Tongue (tissue), 2 donors: ENCODE data around the gene PRKCSH. TPM values are rescaled to one million over a fixed set of nuclear protein-coding genes. Genes with fewer than 3 reads are reported as not detected.
A peak's percentile ranks its signal among the peaks of the same experiment; 100 is the strongest.
"Not testable (repeated sequence)": the region's sequence is repeated elsewhere in the genome, so short reads cannot be mapped to it uniquely, and the experiment has no call there.

Experiments used
- DNase-seq: peaks from one replicate; pipeline ENCODE4 v3.0.0-alpha.2; 2015
- total RNA-seq: library from RNA; depleted of rRNA; stranded (reverse); fragments of >200 nt; gene quantifications from one replicate; pipeline ENCODE4 v1.2.3, GENCODE V29; 2014

Gene PRKCSH
- total RNA-seq, 1 donor from 2014 or later: 86.7 TPM

DNA sequence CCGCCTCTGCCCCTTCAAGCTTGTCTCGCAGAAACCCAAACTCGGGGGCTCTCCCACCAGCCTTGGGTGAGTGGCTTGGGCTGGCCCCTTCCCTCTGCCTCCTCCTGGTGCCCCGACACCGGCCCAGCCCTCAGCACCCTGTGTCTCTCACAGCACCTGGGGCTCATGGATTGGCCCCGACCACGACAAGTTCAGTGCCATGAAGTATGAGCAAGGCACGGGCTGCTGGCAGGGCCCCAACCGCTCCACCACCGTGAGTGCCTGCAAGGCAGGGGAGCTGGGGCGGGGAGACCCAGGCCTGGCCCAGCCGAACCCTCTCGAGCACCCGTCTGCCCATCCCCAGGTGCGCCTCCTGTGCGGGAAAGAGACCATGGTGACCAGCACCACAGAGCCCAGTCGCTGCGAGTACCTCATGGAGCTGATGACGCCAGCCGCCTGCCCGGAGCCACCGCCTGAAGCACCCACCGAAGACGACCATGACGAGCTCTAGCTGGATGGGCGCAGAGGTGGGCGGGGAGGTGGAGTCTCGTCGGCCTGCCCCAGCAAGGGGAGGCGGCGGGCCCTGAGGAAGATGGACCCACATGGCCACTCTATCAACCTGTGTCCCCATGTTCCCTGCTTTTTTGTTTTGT is 13.6 kb downstream of the PRKCSH start:
- no peak for DNase-seq

DNA sequence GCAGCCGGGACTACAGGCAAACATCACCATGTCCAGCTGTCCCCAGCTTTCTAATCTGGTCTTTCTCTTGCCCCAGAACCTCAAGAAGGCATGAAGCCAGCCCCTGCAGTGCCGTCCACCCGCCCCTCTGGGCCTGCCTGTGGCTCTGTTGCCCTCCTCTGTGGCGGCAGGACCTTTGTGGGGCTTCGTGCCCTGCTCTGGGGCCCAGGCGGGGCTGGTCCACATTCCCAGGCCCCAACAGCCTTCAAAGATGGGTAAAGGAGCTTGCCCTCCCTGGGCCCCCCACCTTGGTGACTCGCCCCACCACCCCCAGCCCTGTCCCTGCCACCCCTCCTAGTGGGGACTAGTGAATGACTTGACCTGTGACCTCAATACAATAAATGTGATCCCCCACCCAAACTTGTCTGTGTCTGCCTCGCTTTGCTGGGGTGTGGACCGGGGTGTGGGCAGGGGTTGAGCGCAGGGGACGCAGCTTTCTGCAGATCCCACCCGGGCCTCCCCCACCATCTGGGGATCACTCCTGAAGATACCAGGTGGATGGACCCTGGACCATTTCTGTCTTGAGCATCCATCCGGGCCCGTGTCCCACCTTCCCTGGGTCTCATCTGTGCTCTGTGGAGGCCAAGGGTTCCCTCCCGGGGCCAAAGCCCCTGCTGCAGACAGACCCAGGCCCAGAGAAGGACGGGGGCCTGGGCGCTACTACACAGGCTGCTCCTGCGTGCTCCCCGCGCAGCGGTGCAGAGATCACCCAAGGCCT is 15.3 kb downstream of the PRKCSH start:
- no peak for DNase-seq

DNA sequence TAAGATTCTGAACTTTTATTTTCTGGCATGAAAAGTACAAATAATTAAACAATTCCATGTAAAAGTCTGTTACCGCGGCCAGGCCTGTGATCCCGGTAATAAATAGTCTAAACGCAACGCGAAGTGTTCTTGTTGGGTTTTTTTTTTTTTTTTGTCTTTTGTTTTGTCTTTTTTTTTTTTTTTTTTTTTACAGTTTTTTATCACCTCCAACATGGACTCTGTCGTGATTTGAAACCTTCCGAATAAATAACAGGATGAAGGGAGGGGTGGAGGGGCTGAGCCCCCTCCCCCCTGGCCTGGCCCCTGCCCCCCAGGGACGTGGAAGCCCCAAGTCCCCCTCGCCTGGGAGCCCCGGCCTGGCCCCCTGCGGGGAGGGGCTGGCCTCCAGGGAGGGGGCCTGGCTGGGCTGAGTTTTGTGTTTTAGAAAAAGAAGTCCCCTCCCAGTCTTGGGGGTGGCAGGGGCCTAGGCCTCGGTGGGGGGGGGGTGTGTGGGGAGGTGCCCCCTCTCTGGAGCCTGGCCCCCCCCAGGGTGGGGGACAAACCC is 16.0 kb downstream of the PRKCSH start:
- DNase-seq: no peak

DNA sequence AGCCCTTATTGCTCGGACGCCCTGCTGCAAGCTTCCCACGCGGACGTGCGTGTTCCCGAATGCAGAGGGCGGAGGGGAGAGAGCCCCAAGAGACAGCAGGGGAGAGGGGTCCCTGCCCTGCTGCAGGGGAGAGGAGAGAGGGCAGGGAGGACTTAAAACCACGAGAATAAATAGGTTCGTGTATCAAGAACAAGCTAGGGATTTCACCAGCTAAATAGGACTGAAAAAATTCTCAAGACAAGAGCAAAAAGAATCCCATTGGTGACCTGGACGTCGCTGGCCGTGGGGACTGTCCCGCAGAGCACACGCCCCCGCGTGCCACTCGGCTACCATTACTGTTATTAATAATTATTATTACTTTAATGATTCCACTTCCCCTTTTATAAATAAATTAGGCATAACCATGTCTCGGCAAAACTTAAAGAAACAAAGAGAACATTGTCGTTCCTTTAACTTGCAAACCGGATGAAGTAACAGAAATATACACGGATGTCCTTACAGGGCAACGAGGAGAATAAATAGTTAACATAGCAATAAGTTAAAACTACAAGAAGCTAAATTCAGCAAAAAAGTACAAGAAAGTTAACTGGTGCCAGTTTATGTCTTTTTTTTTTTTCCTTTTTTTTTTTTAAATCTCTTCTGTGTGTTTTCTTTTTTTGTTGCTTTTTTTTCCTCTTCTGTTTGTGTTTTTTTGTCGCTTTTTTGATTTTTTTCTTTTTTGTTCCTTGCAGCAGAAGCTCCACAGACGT is 16.6 kb downstream of the PRKCSH start:
- peak; percentile 32 for DNase-seq

DNA sequence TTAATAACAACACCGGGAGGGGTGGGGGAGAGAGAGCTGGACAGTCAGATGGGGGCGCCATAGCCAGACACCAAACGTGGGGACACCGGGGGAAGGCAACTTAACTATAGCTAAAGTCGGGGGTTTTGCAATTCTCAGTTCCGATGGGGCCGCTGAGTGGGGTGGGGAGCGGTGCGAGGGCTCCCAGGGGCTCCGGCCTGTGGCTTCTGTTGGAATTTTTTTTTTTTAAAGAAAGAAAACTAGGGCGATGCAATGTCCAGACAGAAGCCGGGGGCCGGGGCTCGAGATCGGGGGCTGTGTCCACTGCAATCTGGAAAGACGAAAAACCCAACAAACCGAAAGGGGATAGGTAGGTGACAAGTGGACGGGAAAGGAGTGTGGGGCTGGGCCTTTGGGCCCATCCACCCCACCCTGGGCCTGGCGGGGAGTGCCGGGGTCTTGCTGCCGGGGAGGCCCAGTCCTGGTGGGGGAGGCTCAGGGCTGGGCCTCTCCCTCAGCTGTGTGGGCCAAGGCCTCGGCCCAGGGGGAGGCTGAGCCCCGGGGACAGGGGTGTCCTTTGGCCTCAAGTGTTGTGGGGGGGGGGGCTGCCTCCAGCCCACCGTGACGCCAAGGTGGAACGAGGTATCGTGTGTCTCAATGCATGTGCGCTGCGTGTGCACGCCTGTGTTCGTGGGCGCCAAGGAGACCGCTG is 17.3 kb downstream of the PRKCSH start:
- no peak for DNase-seq

DNA sequence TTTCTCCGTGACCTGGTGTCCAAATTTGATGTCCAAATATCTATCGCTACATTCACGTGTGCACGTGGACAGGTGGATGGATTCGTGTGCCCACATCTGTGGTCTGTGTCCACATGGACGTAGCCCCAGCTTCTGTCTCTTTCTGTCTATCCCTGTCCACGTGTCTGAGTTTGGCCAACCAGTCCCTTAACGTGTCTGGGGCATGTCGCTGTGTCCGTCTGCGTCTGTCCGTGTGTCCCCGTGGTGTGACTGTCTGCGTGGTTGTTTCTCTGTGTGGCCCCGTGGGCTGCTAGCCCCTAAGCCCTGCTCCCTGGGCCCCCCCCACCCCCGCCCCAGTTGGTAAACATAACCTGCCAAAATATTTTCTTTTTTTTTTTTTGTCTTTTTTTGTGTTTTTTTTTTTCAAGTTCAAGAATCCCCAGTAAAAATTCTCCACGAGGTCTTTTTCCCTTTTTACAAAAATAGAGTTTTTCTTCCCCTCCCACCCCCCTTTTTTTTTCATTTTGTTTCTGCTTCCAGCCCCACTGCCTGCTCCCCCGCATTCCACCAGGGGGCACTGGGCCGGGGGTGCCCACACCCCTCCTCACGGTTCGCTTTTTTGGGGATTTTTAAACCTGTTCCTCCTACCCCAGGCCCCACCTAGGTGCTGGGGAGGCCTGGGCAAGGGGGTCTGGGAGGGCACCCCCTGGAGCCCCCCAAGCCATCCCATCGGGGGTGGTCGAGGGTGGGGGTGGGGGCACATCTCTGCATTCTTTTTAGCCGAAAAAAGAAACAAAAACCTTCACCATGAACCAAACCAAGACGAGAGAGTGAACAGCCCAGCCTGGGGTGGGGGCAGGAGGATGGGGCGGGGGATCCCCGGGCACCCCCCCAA is 18.3 kb downstream of the PRKCSH start:
- no peak for DNase-seq

DNA sequence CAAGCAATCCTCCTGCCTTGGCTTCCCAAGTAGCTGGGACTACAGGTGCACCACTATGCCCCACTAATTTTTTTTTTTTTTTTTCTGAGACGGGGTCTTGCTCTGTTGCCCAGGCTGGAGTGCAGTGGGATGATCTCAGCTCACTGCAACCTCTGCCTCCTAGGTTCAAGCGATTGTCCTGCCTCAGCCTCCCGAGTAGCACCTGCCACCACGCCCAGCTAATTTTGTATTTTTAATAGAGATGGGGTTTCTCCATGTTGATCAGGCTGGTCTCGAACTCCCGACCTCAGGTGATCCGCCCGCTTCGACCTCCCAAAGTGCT is 19.8 kb downstream of the PRKCSH start:
- not testable (repeated sequence) for DNase-seq

DNA sequence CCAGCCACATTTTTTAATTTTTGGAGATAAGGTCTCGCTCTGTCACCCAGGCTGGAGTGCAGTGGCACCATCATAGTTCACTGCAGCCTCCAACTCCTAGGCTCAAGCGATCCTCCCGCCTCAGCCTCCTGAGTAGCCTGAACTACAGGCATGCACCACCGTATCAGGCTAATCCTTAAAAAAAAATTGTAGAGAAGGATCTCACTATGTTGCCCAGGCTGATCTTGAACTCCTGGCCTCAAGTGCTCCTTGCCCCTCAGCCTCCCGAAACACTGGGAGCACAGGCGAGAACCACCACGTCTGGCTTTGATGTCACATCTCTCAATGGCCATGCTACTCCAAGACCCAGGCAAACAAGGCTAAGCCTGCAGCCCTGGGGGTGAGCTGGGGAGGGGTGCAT is 21.2 kb downstream of the PRKCSH start:
- no peak for DNase-seq

DNA sequence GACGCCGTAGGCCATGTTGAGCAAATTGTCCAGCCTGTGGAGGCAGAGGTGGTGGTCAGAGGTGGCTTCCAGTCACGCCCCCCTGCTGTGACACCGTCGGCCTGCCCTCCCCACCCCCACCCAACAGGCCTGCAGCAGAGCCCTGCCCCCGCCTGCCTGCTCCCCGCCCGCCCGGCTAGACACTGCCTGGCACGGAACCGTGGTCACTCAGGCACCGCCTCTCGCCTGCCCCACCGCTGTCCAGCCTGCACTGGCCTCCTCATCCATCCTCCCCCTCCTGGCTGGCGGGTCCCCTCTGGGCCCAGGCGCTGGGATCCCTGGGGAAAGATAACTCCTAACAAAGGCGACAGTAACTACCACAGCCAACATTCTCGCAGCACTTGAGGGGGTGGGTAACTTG is 21.7 kb downstream of the PRKCSH start:
- DNase-seq: no peak

DNA sequence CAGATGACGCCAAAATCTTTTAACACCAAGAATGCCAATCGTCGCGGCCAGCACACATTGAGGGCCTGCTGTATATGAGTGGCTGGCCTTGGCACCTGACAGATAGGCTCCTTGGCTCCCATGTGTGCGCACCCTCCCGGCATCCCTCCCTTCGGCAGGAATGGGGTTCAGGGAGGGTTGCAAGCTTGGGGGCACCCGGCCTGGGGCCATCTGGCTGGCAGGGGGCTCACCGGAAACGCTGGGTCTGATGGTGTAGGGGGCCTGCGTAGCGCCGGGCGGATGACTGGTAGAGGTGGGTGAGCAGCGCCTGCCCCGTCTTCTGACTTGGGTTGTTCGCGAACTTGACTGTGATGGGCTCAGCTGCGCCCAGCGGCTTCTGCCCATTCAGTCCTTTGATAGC is 22.4 kb downstream of the PRKCSH start:
- DNase-seq: no peak

DNA sequence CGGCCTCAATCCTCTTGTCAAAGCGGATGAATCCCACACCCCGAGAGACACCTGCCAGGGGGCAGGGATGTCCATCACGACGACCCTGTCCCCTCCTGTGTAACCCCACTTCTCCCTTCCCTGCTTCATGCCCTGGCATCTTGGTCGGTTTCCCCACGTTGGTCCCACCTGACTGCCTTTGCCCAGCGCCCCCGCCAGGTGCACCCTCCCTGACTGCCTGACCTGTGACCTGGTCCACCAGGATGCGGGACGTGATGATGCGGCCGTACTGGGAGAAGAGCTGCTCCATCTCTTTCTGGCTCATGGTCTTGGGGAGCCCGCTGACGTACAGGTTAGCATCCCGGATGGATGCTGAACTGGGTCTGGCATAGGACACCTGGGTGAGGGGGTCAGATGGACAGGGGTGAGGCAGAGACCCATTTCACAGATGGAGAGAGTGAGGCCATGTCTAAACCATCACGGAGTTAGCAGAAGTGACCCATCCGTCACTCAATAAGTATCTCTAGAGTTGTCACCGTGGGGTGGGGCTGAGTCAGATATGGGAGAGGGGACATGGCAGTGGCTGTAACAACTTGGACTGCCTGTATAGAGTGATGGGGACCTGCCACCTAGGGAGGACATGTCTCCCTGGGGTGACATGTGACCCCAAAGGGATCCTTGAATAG is 22.9 kb downstream of the PRKCSH start:
- no peak for DNase-seq

DNA sequence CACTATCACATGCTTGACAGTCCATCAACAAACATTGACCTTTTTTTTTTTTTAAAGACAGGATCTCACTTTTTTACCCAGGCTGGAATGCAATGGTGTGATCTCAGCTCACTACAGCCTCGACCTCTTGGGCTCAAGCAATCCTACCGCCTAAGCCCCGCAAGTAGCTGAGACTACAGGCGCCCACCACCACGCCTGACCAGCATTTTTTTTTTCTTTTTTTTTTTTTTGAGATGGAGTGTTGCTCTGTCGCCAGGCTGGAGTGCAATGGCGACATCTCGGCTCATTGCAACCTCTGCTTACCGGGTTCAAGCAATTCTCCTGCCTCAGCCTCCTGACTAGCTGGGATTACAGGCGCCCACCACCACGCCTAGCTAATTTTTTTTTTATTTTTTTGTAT is 23.5 kb downstream of the PRKCSH start:
- not testable (repeated sequence) for DNase-seq

DNA sequence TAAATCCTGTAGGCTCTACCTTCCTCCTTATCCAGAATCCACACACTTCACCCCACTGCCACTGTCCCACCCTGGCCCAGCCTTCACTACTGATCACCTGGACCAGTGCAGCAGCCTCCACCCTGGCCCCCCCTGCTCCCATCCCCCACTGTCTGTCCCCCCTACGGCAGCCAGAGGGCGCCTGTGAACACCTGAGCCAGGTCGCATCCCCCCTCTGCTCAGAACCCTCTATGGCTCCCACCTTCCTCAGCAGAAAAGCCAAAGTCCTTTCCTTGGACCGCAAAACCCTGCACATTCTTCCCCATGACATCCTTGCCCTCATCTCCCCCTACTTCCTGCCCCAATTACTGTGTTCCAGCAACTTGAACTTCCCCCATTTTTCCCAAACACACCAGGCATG is 24.8 kb downstream of the PRKCSH start:
- no peak for DNase-seq

DNA sequence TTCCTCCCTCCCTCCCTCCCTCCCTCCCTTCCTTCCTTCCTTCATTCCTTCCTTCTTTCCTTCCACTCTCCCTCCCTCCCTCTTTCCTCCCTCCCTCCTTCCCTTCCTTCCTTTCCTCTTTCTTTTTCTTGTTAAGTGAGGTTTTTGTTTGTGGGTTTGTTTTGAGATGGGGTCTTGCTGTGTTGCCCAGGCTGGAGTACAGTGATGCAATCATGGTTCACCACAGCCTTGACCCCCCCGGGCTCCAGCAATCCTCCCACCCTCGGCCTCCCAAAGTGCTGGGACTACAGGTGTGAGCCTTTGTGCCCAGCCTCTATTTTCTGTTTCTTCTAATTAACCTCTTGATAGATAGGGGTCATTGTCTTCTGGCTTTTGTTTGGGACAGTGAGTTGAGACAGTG is 26.0 kb downstream of the PRKCSH start:
- no peak for DNase-seq

DNA sequence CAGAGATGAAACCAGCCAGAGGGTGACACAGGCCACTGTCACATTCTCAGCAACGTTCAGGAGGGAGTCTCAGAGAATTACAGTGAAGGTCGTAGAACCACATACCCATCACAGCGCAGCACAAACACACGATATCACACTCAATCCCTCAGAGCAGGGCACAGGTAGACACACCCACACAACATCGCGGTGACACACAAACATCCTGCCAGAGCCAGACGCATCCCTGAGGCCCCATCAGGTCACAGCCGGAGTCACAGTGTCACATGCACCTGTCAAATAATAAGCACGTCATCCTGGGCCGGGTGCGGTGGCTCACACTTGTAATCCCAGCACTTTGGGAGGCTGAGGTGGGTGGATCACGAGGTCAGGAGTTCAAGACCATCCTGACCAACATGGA is 28.0 kb downstream of the PRKCSH start:
- DNase-seq: no peak

DNA sequence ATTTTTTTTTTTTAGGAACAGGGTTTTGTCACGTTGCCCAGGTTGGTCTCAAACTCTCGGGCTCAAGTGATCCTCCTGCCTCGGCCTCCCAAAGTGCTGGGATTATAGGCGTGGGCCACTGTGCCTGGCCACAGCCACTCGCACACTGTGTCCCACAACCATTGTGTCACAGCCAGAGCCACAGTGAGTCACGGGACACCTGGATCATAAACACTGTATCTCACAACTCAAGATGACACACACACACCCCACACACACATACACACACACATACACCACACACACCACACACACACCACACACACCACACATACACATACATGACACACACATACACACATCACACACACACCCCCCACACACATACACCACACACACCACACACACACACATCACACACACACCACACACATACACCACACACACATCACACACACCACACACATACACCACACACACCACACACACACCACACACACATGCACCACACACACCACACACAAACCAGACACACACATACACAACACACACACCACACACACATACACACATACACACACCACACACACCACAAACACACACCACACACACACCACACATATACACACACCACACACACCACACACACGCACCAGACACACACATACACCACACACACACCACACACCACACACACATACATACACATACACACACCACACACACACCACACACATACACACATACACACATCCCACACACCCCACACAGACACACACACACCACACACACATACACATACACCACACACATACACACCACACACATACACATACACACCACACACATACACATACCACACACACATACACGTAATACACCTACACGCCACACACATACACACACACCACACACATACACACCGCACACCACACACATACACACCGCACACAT is 29.2 kb downstream of the PRKCSH start:
- DNase-seq: no peak

DNA sequence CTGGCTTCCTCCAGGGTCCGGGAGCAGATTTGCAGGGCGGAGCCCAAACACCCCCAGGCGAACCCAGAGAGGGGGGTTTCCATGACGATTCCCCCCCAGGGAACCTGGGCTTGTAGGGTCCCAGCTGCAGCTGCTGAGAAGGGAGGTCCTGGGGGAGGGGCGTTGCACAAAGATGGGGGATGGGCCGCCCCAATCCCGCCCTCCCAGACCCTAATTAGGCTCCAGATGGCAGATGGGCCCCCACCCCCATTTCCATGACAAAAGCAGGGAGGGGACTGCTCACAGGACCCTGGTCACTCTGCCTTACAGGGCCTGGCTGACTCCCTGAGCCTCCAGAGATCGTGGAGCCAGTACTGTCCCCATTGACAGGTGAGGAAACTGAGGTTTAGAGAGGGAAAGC is 30.2 kb downstream of the PRKCSH start:
- DNase-seq: no peak

DNA sequence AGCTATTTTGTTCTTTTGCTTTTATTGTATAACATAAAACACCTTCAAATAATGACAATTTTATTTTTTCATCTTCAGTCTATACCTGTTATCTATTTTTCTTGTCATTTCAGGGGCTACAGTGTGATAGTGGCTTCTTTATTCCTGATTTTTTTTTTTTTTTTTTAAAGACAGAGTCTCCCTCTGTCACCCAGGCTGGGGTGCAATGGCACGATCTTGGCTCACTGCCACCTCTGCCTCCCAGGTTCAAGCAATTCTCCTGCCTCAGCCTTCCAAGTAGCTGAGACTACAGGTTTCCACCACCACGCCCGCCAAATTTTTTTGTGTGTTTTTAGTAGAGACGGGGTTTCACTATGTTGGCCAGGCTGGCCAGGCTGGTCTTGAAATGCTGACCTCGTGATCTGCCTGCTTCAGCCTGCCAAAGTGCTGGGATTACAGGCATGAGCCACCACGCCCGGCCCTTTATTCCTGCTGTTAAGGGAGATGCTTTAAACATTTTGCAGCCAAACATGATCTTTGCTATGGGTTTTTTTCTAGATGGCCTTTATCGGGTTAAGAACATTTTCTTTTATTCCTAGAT is 32.9 kb downstream of the PRKCSH start:
- DNase-seq: not testable (repeated sequence)

DNA sequence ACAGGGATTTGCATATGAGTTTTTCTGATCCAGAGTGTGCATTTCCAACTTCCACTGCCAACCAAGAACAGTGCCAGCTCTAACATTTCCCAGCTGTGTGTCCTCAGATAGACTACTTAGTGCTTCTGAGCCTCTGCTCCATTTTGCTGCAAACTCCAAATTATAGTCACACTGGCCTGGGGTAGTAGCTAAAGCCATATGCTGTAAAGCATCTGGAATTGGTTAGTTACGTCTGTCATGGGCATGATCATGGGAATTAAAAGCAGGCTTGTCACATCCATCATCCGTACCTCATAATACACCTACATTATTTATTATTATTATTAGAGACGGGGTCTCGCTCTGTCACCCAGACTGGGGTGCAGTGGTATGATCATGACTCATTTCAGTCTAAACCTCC is 38.3 kb downstream of the PRKCSH start:
- DNase-seq: no peak

DNA sequence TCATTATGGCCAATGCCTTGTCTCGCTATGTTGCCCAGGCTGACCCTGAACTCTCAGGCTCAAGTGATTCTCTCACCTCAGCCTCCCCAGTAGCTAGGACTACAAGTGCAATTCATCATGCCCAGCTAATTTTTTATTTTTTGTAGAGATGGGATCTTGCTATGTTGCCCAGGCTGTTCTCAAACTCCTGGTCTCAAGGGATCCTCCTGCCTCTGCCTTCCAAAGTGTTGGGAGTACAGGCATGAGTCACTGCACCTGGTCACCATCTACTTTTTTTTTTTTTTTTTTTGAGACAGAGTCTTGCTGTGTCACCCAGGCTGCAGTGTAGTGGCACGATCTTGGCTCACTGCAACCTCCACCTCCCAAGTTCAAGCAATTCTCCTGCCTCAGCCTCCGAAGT is 39.9 kb downstream of the PRKCSH start:
- not testable (repeated sequence) for DNase-seq
